Muscle layer of colon (tissue), 2 donors: ENCODE measurements around the gene TRIM63.

ENCODE experiments used
- H3K27ac ChIP-seq: one replicate; pipeline ENCODE4 v1.7.0; 2013; ENCODE audit warnings: low read depth, mild to moderate bottlenecking, low read length, moderate library complexity
- H3K27me3 ChIP-seq, 2 donors: one replicate each; pipeline ENCODE4 v1.7.0; 2013; ENCODE audit warnings: low read length in 2 of 2, mild to moderate bottlenecking in 2 of 2; ENCODE audit not compliant: insufficient read depth in 2 of 2, control insufficient read depth in 1 of 2
- H3K36me3 ChIP-seq: one replicate; pipeline ENCODE4 v1.7.0; 2013; ENCODE audit warnings: mild to moderate bottlenecking, low read length; ENCODE audit not compliant: insufficient read depth
- H3K4me1 ChIP-seq: one replicate; pipeline ENCODE4 v1.7.0; 2013; ENCODE audit warnings: mild to moderate bottlenecking, low read length; ENCODE audit not compliant: insufficient read depth
- H3K4me3 ChIP-seq, 2 donors: one replicate each; pipeline ENCODE4 v1.7.0; 2013; ENCODE audit warnings: low read length in 2 of 2, low read depth in 1 of 2, mild to moderate bottlenecking in 1 of 2, moderate library complexity in 1 of 2
- H3K9ac ChIP-seq: one replicate; pipeline ENCODE4 v1.7.0; 2013; ENCODE audit warnings: low read length
- H3K9me3 ChIP-seq: one replicate; pipeline ENCODE4 v1.7.0; 2013; ENCODE audit warnings: mild to moderate bottlenecking, low read length
- donor health status: abdominal sarcoma.
- donor health status: Adenocarcinoma of cecum.

The TRIM63 gene

DNA sequence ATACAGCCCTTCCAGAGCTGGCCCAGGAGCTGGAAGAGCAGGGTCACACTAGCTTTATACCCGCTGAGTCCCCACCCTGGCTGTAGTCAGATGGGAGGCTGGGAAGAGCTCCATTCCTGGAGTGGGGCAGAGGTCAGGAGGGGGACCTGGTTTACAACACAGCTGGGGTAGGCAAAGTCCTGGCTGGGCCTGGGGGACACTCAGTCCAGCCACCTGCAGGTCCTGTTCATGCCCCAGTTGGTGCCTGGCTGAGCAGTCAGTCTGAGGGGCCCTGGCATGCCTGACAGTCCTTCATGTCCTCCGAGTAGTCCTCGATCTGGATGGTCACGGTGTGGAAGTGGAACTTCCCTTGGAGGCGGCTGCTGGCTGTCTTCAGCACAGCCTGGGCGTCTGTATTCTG is 28.5 kb downstream of the TRIM63 start:
- no peaks in the 10 kb centered on the region for H3K36me3 ChIP-seq
- peaks cover under 1 to 8% of the 10 kb centered on the region in 2 donors for H3K27me3 ChIP-seq
- no peak overlapping the region for H3K4me3 ChIP-seq
- no peak overlapping the region for H3K9ac ChIP-seq
- H3K4me1 ChIP-seq = peaks cover 7% of the 10 kb centered on the region
- no peaks in the 10 kb centered on the region for H3K9me3 ChIP-seq
- no peak overlapping the region for H3K27ac ChIP-seq

GRCh38 chr1:26038477-26038876 is 29.0 kb downstream of the TRIM63 start:
- no peaks in the 10 kb centered on the region for H3K9me3 ChIP-seq
- H3K9ac ChIP-seq = no peak overlapping the region
- H3K4me3 ChIP-seq = no peak overlapping the region
- H3K36me3 ChIP-seq = no peaks in the 10 kb centered on the region
- peaks cover 7% of the 10 kb centered on the region for H3K4me1 ChIP-seq
- no peak overlapping the region for H3K27ac ChIP-seq
- peaks cover 0 to 5% of the 10 kb centered on the region in 2 donors for H3K27me3 ChIP-seq

DNA sequence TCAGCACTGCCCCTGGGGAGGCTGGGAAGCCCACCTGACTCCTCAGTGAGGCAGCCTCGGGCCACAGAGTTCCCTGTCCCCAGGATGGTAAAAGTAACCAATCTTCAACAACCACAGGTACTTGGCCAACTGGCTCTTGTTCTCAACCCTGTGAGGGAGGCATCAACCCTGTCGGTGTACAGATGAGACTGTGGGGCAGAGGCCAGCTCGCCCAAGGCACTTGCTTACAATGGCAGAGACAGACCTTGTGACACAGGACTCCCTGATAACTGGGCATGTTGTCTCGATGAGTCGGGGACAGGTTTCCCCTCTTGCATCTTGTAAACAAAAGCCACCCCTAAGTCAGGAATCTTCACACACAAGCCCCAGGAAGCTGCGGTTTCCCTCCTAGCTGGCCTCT is 29.5 kb downstream of the TRIM63 start:
- H3K4me1 ChIP-seq = peaks cover 7% of the 10 kb centered on the region
- no peaks in the 10 kb centered on the region for H3K9me3 ChIP-seq
- H3K36me3 ChIP-seq = no peaks in the 10 kb centered on the region
- H3K4me3 ChIP-seq = no peak overlapping the region
- peaks cover 0 to 5% of the 10 kb centered on the region in 2 donors for H3K27me3 ChIP-seq
- no peak overlapping the region for H3K27ac ChIP-seq
- no peak overlapping the region for H3K9ac ChIP-seq

GRCh38 chr1:26036756-26037281 is 30.6 kb downstream of the TRIM63 start:
- no peak overlapping the region for H3K4me3 ChIP-seq
- no peaks in the 10 kb centered on the region for H3K9me3 ChIP-seq
- no peaks in the 10 kb centered on the region for H3K36me3 ChIP-seq
- H3K9ac ChIP-seq = no peak overlapping the region
- H3K27ac ChIP-seq = no peak overlapping the region
- H3K27me3 ChIP-seq = peaks cover 0 to 5% of the 10 kb centered on the region in 2 donors
- peaks cover 7% of the 10 kb centered on the region for H3K4me1 ChIP-seq

DNA sequence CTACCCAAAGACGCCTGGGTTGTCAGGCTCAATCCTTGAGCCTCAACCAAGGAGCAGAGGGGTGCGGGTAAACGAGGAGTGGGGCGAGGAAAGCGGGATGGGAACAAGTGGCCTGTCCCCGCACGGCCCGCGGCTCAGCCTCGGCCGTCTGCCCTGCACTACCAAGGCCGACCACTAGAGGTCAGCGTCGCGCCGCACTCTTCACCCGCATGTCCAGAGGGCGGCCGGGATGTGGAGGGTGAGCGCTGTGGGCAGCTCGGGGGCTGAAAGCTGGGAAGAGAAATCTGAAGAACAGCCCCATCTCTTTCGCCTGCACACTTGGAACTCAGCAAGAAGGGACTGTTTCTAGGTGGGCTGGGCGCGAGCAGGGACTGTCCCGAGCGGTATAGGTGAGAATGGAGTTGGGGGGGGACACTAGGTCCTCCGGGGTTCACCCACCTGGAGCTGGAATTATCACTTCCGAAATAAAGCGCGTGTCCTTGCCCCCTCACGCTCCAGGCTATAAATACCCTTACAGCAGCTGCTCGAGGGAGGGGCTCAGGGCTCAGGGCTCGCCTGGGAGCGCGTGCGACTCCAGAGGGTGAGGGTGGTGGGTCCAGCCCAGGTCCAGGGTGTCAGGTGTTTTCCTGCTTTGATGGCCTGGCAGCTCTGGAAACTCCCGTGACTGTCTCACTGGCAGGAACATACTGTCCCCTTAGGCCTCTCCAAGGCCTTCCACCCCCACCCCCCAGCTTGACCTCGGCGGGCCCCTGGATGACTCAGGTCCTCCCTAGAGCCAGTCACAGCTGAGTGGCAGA is 31.3 kb downstream of the TRIM63 start:
- H3K27ac ChIP-seq = peak overlapping the region; percentile 94

DNA sequence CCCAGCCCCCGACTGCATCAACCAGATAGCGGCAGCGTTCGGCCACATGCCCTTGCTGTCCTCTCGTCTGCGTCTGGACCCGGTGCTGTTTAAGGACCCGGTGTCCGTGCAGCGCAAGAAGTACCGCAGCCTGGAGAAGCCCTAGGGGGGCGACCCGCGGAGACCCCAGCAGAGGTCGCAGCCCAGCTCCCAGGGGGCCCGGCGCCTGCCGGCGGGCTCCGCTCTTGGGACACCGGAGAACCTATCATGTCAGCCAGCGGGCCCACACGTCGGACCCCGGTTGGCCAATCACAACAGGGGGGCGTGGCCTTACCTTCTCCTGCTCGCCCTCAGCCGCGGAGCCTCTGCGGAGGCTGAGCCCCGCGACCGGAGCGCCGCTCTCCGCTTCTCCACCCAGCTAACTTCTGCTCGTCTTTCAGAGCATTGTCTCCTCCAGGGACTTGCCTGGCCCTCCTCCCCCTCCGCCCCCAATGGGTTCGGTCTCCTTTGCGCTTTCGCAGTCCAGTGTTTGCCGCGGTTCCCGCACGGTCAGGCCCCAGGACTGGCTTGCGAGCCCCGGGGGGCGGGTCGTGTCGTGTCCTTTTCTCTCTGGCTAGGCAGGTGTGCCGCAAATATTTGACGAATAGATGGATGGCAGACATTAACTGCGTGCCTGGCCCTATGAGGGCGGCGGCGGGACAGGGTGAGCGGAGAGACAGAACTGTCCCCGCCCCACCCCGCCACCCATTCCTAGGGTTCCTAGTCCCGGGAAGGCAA is 32.0 kb downstream of the TRIM63 start:
- Histone ChIP-seq H3K4me1 (peaks cover 7% of the 10 kb centered on the region), H3K36me3 (no peaks in the 10 kb centered on the region), H3K9ac (peak overlapping the region; percentile 79), H3K27ac (peak overlapping the region; percentile 94), H3K4me3 (peak overlapping the region; percentile 84 to 91), H3K9me3 (no peaks in the 10 kb centered on the region), H3K27me3 (no peaks in the 10 kb centered on the region)

More for the DNA sequence above, 31.3 kb downstream of the TRIM63 start:
- Histone ChIP-seq H3K4me3 (peak overlapping the region; percentile 84 to 91), H3K4me1 (peaks cover 7% of the 10 kb centered on the region), H3K9ac (peak overlapping the region; percentile 79), H3K9me3 (no peaks in the 10 kb centered on the region), H3K36me3 (no peaks in the 10 kb centered on the region), H3K27me3 (no peaks in the 10 kb centered on the region)

DNA sequence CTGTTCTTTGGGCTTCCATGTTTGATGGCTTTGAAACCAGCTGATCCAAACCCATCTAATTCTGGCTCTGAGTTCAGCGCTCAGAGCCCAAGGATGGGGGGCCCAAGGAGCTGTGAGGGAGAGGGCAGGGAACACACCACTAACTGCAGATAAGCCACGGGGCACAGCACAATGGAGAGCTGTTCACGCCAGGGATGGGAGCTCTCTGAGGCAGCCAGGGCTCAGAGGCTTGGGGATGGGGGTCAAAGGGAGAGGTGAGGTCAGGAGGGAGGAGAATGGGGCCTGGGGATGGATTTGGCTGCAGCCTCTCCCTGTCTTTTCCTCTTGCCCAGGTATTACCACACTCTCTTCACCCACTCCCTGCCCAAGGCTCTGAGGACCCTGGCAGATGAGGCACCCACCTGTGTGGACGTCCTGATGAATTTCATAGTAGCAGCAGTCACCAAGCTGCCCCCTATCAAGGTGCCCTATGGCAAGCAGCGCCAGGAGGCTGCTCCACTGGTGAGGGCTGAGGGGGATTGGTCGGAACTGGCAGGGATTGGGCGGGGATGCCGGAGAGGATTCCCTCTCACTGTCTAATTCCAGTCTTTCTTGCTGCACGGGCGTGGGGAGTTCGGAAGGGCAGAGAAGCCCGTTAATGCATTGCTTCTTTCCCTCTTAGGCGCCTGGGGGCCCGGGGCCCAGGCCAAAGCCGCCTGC is 32.8 kb downstream of the TRIM63 start:
- no peaks in the 10 kb centered on the region for H3K27me3 ChIP-seq
- peaks cover 7% of the 10 kb centered on the region for H3K4me1 ChIP-seq
- peak overlapping the region; percentile 84 to 91 for H3K4me3 ChIP-seq
- no peak overlapping the region for H3K9ac ChIP-seq
- H3K27ac ChIP-seq = no peak overlapping the region
- no peaks in the 10 kb centered on the region for H3K9me3 ChIP-seq
- no peaks in the 10 kb centered on the region for H3K36me3 ChIP-seq

DNA sequence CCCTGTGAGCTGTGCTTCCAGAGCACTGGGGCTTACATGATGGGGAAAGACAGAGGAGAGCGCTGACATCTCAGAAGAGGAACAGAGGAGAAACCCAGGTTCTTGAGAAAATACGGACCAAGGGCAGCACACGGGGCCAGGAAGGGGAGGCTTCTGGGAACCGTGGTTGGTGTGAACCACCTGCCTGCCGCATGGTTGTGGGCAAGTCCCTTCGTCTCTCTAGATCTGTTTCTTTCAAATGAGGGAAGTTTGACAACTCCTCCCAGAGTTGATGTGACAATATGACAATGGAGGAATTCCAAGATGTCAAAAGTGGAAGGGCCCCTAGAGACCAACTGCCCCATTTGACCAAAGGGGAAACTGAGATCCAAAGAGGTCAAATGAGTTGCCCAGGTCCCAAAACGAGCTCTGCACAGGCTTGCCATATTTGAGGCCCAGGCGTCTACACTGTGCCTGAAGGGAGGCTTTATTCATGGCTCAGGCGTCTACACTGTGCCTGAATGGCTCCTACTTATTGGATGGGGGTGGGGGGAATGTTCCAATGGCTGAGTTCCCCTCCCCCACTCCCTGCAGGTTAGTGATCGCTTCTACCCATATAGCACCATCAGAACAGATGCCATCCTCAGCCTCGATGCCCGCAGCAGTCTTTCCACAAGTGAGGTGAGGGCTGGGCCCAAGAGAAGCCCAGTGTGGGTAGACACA is 34.6 kb downstream of the TRIM63 start:
- H3K9ac ChIP-seq = no peak overlapping the region
- H3K4me3 ChIP-seq = no peak overlapping the region
- H3K9me3 ChIP-seq = no peaks in the 10 kb centered on the region
- no peaks in the 10 kb centered on the region for H3K36me3 ChIP-seq
- H3K27me3 ChIP-seq = no peaks in the 10 kb centered on the region
- H3K27ac ChIP-seq = no peak overlapping the region
- H3K4me1 ChIP-seq = peaks cover 7% of the 10 kb centered on the region

- H3K9ac ChIP-seq = no peak overlapping the region
- no peaks in the 10 kb centered on the region for H3K36me3 ChIP-seq
- H3K4me3 ChIP-seq = no peak overlapping the region
- no peaks in the 10 kb centered on the region for H3K27me3 ChIP-seq
- no peaks in the 10 kb centered on the region for H3K9me3 ChIP-seq
- no peak overlapping the region for H3K27ac ChIP-seq
- H3K4me1 ChIP-seq = peaks cover 7% of the 10 kb centered on the region
Measured at GRCh38 chr1:26031611-26032220, 35.7 kb downstream of the TRIM63 start.

GRCh38 chr1:26031196-26031595 is 36.2 kb downstream of the TRIM63 start:
- Histone ChIP-seq H3K27me3 (no peaks in the 10 kb centered on the region), H3K9me3 (no peaks in the 10 kb centered on the region), H3K36me3 (no peaks in the 10 kb centered on the region), H3K9ac (no peak overlapping the region), H3K4me3 (no peak overlapping the region), H3K27ac (no peak overlapping the region), H3K4me1 (peaks cover 7% of the 10 kb centered on the region)
